Right lobe of liver (tissue), 6 donors: Measurements from ENCODE around the gene SLC38A4. TPM values are rescaled to one million over a fixed set of nuclear protein-coding genes. Genes with fewer than 3 reads are reported as not detected.

Experiments used
- ATAC-seq, 4 donors: fragments of 200-7000 bp; cut with Tn5 transposase; one replicate each; pipeline ENCODE4 v1.9.1; 2020; ENCODE audit warnings: mild to moderate bottlenecking in 4 of 4, moderate library complexity in 4 of 4
- DNase-seq, 3 donors: peaks; one replicate each; pipeline ENCODE4 v3.0.0-alpha.2; 2020
- H3K27ac ChIP-seq, 3 donors: fragments of 200-600 bp; one replicate each; pipeline ENCODE4 v1.8.0; 2022
- H3K27me3 ChIP-seq, 2 donors: fragments of 200-600 bp; one replicate each; pipeline ENCODE4 v1.8.0; 2022
- H3K36me3 ChIP-seq, 4 donors: fragments of 200-600 bp; sonication (generic) in 1 of 4; one replicate each; pipeline versions ENCODE4 v1.5.1 to v1.8.0; 2017 to 2022; ENCODE audit warnings: control low read depth in 1 of 4
- H3K4me1 ChIP-seq, 4 donors: fragments of 200-600 bp; sonication (generic) in 1 of 4; one replicate each; pipeline versions ENCODE4 v1.5.1 to v1.8.0; 2017 to 2022; ENCODE audit warnings: control low read depth in 1 of 4
- H3K4me3 ChIP-seq, 3 donors: fragments of 200-600 bp; one replicate each; pipeline ENCODE4 v1.8.0; 2022
- H3K9me3 ChIP-seq, 4 donors: fragments of 200-600 bp; sonication (generic) in 1 of 4; one replicate each; pipeline versions ENCODE4 v1.5.1 to v1.8.0; 2017 to 2022; ENCODE audit warnings: control low read depth in 1 of 4
- CTCF ChIP-seq, 4 donors: fragments of 200-600 bp in 3 of 4; fragments of 450-650 bp in 1 of 4; IDR thresholded peaks; one replicate each; pipeline versions ENCODE4 v1.5.1 to v1.8.0; 2016 to 2022; ENCODE audit warnings: antibody characterized with exemption in 4 of 4, mild to moderate bottlenecking in 2 of 4
- POLR2A ChIP-seq: fragments of 450-650 bp; IDR thresholded peaks from one replicate; pipeline ENCODE4 v1.6.1; 2017; ENCODE audit warnings: antibody characterized with exemption, mild to moderate bottlenecking
- WGBS: methylation state at CpG from one replicate; pipeline ENCODE4 v1.1.6; 2018; ENCODE audit warnings: low coverage, low lambda C conversion rate; ENCODE audit not compliant: insufficient coverage; ENCODE audit errors: missing lambda C conversion rate; 5-methylcytosine and 5-hydroxymethylcytosine counted together
- intact Hi-C, 2 donors: fragments of 100-400 bp; cut with DNase I; formaldehyde crosslinking; loops; one replicate each; pipeline versions ENCODE4 v1.11.2 to v1.14.1; 2022
- total RNA-seq, 6 experiments: library from RNA; depleted of rRNA in 2 of 6; stranded (reverse); fragments of >200 nt in 2 of 6; fragmentation: NEBNext Ultra II Directional in 3 of 6; extraction: Animal tissue kit (Norgen Biotek cat#: 25700) in 3 of 6; gene quantifications; one replicate each; pipeline versions ENCODE4 v1.1.0 to v1.2.4, GENCODE V29; 2016 to 2023
- donor health status: DM: no; HTN: yes; CAD: no.
- donor health status: DM: no; HTN: no; CAD: no.
- donor health status: DM: no; HTN: no; CAD: no.
- donor health status: DM: no; HTN: yes; CAD: no.
- donor health status: DM: no; HTN: yes; CAD: no.

The SLC38A4 gene
- total RNA-seq, 6 experiments from 2014 or later = 158 to 604 (median 295) TPM

DNA sequence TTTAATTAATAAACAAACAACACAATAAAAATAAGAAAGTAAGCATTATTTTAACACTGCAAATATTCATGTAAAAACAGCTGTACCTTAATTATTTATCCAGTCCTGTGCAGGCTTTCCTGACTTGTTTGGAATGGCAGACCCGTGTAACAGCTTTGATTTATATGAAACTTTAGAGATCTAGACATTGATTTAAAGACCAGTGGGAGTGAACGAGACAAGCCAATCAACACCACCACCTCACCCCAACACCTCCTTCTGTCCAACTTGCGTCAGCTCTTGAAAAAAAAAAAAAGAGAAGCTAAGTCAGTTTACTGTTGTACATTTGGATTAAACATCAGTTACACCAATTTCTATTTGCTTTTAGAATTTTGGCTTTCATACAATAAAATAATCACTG is 22.3 kb downstream of the SLC38A4 start:
- WGBS = 41% methylated on average over 3 of the region's 3 CpGs
- peak overlapping the region; percentile 48 to 92 (median 85) for H3K27ac ChIP-seq
- peak; percentile 49 to 80 (median 66) for ATAC-seq

DNA sequence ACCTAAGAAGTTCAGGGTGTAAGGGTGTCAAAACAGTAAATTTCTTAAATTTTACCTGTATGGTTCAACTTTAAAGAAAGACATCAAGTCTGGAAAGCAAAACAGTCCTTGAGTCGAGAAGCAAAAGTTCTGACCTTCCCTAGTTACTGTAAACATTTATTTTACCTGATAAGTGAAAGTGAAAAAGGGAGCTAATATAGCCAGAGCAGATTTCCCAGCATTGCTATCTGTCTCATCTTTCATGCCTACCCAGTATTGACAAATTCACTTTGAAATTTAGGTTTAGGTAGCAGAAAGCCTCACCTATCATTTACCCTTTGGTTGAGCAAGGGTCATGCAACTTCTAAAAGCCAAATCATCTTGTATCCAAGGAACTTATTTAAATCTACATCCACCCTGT is 24.5 kb downstream of the SLC38A4 start:
- WGBS = 10% methylated on average over 1 of the region's 1 CpG
- Histone ChIP-seq H3K27ac (peak overlapping the region; percentile 36 to 92 (median 85)), H3K27me3 (no peaks in the 10 kb centered on the region), H3K36me3 (no peaks in the 10 kb centered on the region), H3K9me3 (no peaks in the 10 kb centered on the region), H3K4me1 (peaks cover 0 to 29% (median 5%) of the 10 kb centered on the region in 4 donors), H3K4me3 (peak overlapping the region; percentile 8 to 60 (median 43))
- no peak for DNase-seq
- ATAC-seq = peak; percentile 5 to 48 (median 41)
- intact Hi-C loops = no loop called here
- TF ChIP-seq POLR2A = no peak
- TF ChIP-seq CTCF (IDR thresholded peaks at IDR 0.05) = no peak

More for the DNA sequence above, 22.3 kb downstream of the SLC38A4 start:
- no peaks in the 10 kb centered on the region for H3K36me3 ChIP-seq
- H3K4me1 ChIP-seq = peaks cover 0 to 8% (median 3%) of the 10 kb centered on the region in 4 donors
- no peaks in the 10 kb centered on the region for H3K27me3 ChIP-seq
- peak overlapping the region; percentile 8 to 60 (median 43) for H3K4me3 ChIP-seq
- H3K9me3 ChIP-seq = no peaks in the 10 kb centered on the region
- TF ChIP-seq POLR2A (peak; percentile 69), CTCF (IDR thresholded peaks at IDR 0.05) (no peak)
- intact Hi-C loops = no loop called here
- peak in 2 of 3 donors; percentile 57 to 69 for DNase-seq

- Histone ChIP-seq H3K27ac (peak overlapping the region; percentile 36 to 92 (median 85)), H3K4me3 (peak overlapping the region in 2 of 3 donors; percentile 43 to 60), H3K36me3 (no peaks in the 10 kb centered on the region), H3K4me1 (peaks cover 0 to 41% (median 10%) of the 10 kb centered on the region in 4 donors), H3K27me3 (no peaks in the 10 kb centered on the region), H3K9me3 (no peaks in the 10 kb centered on the region)
- ATAC-seq (peak; percentile 5 to 30 (median 12)), DNase-seq (no peak)
- intact Hi-C loops = no loop called here
- TF ChIP-seq POLR2A (peak; percentile 23), CTCF (IDR thresholded peaks at IDR 0.05) (no peak)
- WGBS = 32% methylated on average over 4 of the region's 4 CpGs
These were observed 25.6 kb downstream of the SLC38A4 start for GRCh38 chr12:46800160-46800559.

DNA sequence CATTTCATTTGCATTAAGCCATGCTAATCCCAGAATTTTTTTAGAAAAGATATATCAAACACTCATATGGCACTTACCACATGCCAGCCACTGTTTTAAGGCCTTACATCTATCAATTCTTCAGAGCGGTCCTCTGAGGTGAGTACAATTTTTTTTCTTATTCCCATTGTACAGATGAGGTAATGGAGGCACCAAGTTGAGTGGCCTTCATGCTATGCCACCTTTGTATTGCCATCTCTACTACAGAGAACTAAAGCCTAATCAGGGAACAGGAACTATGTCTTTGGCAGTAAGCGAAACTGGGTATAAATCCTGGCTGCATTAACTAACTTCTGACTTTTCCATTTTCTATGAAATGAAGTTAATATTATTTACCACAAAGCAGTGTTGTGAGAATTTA is 27.1 kb downstream of the SLC38A4 start:
- DNase-seq (no peak), ATAC-seq (no peak)
- H3K27me3 ChIP-seq = no peaks in the 10 kb centered on the region
- no peaks in the 10 kb centered on the region for H3K9me3 ChIP-seq
- WGBS = 95% methylated on average over 2 of the region's 2 CpGs
- H3K4me3 ChIP-seq = peak overlapping the region in 2 of 3 donors; percentile 13 to 17
- no peaks in the 10 kb centered on the region for H3K36me3 ChIP-seq
- peaks cover 0 to 56% (median 14%) of the 10 kb centered on the region in 4 donors for H3K4me1 ChIP-seq
- TF ChIP-seq CTCF (IDR thresholded peaks at IDR 0.05) = no peak
- TF ChIP-seq POLR2A = no peak
- H3K27ac ChIP-seq = peak overlapping the region; percentile 11 to 92 (median 85)
- intact Hi-C loops = no loop called here
